ENCODE measurements around the gene SPG7.

GRCh38 chr16:89569506-89570341 is 61.5 kb downstream of the SPG7 start:
- TF ChIP-seq CTCF (IDR thresholded peaks at IDR 0.05) (no peak), POLR2A (IDR thresholded peaks at IDR 0.05) (no peak)
